NCI-H1930 (cell line): ENCODE results near the gene GTF2H4.

Source experiments
- DNase-seq, 2 experiments: peaks; one replicate each; lab custom pipeline; 2025; lab: John Stamatoyannopoulos, UW

GTF2H4 gene

DNA sequence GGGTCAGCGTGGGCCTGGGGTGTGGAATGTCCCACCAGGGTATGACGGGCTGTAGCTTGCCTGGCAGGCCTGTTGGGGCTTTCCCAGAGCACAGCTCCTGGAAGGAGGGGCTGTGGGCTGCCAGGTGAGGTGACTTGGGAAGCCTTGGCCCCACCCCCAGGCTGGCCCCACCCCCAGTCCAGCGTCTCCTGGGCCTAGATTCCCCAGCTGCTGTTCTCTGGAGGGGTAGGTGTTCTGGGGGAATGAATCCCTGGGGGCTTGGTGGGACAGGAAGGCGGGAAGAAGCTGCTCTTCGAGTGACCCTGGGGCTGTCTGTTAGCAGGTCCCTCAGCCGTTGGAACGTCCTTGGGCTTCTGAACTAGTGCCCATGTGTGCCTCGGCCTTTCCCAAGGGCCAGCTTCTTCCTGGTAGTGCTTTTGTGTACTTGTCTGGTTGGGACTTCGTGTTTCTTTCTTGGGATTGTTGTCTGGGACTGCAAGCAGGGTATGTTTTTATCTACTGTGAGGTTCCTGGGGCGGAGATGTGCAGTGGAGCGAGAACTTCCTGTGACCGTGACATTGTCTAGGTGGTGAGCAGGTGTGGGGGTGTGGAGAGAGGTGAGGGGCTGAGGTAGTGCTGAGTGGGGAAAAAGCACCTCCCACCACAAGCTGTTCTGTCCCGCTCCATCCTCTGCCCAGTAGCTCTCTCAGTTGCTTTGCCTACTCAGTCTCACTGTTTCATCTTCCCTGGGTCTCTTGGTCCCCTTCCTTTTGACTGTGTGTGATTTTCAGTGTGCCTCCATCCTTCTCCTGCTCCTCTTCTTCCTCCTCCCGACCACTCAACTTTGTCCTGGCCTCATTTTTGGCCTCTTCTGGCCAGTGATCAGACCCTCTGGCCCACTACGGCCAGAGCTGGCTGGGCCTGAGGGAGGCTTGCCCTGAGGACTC, 25.0 kb upstream of the GTF2H4 start:
- no peak for DNase-seq

DNA sequence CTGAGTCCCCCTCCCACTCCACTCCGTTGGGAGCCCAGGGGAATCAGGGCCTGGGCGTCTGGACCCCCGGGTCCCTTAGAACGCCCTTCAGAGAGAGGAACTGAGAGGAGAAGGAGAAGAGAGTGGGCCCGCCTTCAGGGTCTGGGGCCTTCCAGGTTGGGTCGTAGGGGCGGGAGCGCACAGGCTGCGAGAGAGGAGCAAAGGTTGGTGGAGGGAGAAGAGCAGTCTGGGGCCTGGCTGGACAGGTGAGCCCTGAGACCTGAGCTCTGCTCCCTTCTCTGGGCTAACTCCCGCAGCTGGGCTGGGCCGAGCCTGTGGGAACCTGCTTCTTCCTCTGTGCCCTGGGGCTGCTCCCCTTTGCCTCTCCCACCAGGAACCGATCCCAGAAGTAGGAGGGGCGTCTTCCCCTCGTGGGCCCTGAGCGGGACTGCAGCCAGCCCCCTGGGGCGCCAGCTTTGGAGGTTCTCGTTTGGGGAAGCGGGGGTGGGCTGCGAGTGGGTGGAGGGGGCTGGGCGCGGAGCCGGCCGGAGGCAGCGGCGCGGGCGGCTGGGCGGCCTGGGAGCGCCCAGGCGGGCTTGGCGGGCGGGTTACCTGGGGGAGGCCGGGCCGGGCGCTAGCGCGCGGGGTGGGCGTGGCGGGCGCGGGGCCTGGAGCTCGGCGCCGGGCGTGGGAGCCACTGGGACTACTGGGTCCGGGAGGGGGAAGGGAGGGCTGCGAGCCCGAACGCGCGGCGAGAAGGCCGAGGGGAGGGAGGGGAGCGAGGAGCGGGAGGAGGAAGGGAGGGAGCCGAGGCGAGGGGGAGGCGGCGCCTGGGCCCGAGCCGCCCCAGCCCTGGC, 24.1 kb upstream of the GTF2H4 start, which contains the start of gene DDR1:
DDR1 (plus strand) TSS at position 835 of the 836 bp plus-strand sequence. CDS start 4,211 bp downstream, outside the sequence.
- peak in 1 of 2 experiments; percentile 20 for DNase-seq

DNA sequence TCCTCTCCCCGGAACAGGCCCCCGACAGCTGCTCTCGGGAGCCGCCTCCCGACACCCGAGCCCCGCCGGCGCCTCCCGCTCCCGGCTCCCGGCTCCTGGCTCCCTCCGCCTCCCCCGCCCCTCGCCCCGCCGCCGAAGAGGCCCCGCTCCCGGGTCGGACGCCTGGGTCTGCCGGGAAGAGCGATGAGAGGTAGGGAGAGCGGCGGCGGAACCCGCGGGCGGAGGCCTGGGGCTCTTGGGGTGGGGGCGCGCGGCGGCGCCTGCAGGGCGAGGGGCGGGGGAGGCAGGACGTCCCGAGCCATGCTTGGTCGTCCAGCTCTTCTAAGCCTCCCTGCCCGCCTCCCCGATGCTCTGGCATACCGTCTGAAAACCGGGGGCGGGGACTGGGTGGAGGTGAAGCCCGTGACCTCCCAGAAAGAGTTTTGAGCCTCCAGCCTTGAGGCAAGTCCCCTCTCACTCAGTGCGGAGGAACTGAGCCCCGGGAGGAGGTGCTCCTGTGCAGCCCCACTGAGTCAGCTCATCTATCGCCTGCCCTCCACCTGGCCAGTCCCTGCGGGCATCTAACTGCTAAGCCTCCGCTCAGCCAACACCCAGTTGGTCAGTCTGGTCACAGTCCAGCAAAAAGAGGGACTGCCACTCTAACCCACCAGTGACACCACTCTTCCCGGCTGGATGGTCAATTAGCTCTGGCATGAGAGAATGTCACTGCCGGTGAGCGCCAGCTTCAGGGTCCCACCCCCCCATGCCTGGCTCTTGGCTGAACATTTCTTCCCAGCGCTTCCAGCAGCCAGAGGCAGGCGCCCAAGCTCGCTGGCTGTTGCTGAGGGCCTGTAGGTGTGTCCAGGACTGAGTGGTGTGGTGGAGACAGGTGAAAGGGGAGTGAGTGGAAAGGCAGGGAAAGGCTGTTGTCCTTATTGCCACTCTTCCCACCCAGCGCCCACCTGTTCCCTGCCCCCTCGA, 23.2 kb upstream of the GTF2H4 start:
- DNase-seq = peak in 1 of 2 experiments; percentile 33

DNA sequence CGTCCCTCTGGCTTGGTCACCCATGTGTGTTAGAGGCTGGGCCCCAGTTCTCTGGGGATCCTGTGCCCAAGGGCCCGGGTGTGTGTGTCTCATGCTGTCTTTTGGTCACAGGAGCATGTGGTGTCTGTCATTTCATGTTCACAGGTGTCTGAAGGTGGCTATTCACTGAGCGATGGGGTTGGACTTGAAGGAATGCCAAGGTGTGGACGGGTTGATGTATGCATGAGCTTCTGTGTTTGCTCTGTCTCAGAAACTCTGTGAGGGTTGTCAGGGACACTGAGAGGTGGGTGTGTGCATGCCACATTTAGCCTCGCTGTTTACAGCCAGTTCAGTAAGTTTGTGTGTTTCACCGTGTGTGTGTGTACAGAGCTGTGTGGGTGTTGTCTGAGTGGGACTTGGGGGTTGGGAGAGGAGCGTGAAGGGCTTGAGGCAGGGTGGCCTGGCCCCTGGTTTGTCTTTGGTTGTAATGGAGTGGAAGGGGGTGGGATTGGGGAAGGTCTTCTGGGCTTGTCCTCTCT, 22.5 kb upstream of the GTF2H4 start:
- DNase-seq = no peak

DNA sequence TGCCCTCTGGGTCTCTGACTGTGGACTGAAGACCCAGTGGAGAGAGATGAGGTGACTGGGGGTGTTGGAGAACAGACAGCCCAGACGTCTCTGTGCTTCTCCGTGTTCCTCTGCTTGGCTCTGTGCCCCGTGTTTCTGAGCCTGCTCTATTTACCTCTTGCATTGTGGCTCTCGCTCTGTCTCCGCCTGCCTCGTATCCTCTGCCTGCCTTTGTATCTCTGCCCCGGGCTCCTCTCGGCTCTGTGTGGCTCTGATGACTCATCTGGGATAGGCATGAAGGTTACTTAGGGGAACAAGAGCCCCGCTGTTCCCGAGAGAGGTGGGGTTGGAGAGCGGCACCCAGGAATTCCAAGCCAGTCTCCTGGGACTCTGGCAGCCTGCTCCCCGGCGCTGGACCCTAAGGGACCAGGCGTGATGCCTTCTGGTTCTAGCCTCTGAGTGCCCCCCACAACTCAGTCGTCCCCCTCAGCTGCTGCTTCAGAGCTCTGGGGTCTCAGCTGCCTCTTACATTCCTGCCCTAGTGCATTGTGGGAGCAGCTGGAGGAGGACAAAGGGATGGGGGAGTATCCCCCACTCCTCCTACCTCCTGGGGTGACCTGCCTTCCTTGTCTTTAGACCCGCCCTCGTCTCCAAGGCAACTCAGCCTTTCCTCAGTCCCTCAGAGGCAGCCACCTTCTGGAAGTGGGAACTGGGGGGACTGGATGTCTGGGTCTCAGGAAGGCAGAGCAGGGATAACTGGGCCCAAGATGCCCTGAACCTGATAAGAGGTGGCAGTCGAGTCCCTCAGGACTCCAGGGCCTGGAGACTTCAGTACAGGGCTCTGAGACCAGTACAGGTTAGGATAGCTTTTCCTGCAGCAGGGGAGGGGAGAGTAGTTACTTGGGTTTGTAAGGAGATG, 21.8 kb upstream of the GTF2H4 start:
- DNase-seq = no peak

DNA sequence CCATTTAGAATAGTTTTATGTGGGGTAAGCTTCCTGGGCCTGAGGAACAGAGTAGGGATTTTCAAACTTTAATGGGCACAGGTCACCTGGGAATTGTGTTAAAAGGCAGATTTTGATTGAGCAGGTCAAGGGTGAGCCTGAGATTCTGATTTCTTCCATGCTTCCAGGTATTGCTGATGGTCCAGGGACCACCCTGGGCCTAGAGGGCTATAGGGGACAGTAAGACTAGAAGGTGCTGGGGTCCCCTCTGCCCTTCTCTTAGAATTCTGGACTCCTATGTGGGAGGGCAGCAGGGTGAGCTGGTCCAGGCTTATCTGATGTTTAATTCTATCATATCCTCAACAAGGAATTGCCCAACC, 21.1 kb upstream of the GTF2H4 start:
- DNase-seq = no peak

DNA sequence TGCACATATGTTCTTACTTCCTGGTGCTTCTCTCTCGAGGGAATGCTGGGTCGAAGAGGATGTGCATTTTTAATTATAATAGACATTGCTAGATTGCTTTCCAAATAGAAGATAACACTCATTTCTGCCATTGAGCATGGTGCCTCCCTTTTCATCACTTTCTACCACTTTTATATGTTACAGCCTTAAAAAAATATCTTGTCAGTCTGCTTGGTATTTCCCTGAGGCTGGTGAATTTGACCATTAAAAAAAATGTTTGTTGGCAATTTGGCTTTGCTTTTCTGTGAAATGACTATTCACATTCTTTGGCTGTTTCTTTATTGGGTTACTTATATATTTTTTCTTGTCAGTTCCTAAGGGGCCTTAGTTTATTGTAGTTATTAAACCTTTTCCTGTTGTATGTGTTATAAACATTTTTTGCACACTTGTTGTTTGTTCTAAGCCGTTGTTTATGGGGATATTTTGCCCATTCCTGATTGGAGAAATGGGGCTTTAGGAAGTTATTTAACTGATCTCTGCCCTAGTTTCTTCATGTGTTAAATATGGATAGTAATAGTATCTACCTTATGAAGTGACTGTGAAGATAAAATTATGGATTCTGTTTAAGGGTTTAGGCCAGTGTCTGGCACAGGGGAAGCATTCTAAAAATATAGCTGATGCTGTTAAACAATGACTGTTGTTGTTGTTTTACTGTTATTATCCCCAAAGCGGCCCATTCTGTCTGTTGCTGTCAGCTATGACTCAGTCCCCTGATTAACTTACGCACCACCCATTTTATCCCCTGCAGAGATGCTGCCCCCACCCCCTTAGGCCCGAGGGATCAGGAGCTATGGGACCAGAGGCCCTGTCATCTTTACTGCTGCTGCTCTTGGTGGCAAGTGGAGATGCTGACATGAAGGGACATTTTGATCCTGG, 19.8 kb upstream of the GTF2H4 start:
- DNase-seq = no peak

DNA sequence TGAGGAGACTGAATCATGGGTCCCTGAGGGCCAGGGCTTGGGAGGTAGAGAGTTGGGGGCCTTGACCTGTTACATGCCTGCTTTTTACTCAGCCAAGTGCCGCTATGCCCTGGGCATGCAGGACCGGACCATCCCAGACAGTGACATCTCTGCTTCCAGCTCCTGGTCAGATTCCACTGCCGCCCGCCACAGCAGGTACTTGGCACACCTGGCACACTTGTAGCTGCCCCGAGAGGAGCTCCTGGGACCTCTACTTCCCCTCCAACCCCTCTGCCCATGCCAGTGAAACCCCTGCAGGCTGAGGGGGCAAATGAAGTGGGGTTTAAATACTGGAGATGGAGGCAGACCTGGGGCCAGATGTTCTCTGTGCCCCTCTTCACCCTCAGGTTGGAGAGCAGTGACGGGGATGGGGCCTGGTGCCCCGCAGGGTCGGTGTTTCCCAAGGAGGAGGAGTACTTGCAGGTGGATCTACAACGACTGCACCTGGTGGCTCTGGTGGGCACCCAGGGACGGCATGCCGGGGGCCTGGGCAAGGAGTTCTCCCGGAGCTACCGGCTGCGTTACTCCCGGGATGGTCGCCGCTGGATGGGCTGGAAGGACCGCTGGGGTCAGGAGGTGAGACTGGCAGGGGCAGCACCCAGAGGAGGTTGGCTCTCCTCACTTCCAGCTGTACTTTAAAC, 19.1 kb upstream of the GTF2H4 start:
- no peak for DNase-seq

DNA sequence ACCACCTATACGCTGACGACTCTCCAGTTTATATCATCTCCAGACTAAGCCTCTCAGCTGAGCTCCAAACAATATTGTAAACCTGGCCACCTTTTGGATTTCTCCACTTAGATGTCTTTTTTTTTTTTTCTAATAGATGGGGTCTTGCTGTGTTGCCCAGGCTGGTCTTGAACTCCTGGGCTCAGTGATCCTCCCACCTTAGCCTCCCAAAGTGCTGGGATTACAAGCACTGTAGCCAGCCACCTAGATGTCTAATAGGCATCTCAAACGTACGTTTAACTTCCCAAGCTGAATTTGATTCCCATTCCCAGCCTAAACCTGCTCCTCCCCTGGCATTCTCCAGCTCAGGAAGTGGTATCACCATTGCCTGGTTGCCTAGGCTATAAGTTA, 18.5 kb upstream of the GTF2H4 start:
- no peak for DNase-seq

DNA sequence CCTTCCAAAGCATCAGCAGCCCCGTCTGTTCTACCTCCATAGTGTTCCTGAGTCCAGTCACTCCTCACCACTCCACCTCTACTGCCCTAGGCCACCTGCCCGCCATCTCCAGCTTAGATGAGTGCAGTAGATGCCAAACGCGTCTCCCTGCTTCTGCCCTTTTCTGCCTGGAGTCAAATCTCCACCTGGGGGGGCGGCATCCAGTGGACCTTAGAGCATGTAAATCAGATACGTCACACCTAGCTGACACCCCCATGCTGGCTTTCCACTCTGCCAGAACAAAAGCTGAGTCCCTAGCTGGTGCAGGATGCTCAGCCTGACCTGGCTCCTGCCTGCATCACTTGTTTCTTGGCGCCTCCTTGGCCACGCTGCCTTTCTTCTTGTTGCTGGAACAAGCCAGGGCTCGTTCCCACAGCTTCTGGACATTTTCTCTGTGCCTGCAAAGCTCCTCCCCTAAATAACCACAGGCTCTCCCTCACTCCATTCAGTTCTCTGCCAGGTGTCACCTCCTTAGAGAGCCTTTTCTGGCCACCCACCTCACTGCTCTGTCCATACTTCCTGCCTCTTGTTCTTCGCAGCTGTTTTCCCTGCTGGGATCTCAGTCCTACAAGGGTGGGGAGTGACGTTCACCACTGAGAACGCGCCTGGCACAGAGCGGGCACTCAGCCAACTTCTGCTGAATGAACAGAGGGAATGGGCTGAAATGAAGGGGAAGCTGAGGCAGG, 17.9 kb upstream of the GTF2H4 start:
- no peak for DNase-seq

DNA sequence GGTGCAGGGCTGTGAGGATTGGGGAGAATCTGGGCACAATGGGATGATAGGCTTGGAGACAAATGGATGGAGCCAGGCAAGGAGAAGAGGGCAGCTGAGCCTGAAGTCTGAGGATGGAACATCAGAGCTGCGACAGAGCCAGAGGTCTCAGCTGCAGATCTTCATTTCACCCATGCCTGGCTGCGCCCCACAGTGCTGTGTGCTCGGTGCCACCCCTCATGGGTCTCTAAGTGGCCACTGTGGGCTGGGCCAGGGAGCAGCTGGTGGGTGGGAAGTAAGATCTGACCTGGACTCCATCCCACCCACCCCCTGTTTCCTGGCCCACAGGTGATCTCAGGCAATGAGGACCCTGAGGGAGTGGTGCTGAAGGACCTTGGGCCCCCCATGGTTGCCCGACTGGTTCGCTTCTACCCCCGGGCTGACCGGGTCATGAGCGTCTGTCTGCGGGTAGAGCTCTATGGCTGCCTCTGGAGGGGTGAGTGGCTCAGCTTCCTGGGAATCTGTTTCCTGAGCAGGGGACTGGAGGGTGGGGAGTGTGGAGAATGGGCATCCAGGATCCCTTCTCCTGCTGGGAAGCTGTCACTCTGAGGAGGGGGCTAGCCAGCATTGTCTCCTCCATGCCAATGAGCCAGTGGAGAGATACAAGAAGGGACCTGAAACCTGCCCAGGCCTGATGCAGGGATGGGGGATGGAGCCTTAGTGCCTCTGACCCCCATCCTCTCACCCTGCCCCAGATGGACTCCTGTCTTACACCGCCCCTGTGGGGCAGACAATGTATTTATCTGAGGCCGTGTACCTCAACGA, 17.2 kb upstream of the GTF2H4 start:
- no peak for DNase-seq

DNA sequence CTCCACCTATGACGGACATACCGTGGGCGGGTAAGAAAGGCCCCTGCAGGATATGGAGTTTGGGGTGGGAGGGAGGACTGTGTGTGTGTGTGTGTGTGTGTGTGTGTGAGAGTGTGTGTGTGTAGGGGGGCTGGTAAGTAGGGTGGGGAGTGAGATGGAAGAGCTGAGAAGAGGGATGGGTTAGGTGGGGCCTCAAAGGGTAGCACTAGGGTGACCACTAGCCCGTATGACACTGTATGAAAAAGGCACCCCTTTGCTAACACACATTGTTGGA, 16.6 kb upstream of the GTF2H4 start:
- no peak for DNase-seq

DNA sequence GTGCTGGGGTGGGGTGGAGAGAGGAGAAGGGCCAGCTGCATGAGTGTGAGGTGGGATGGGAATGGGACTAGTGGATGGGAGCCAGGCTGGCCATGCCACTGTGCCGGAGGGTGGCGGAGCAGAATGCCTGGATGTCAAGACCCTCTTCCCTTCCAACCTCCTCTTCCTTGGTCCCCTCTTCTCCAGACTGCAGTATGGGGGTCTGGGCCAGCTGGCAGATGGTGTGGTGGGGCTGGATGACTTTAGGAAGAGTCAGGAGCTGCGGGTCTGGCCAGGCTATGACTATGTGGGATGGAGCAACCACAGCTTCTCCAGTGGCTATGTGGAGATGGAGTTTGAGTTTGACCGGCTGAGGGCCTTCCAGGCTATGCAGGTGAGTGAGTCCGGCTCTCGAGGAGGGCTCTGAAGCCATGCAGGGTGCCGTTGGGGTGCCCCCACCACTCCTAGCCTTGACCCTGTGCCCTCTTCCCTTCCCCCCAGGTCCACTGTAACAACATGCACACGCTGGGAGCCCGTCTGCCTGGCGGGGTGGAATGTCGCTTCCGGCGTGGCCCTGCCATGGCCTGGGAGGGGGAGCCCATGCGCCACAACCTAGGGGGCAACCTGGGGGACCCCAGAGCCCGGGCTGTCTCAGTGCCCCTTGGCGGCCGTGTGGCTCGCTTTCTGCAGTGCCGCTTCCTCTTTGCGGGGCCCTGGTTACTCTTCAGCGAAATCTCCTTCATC, 16.0 kb upstream of the GTF2H4 start:
- DNase-seq = no peak

DNA sequence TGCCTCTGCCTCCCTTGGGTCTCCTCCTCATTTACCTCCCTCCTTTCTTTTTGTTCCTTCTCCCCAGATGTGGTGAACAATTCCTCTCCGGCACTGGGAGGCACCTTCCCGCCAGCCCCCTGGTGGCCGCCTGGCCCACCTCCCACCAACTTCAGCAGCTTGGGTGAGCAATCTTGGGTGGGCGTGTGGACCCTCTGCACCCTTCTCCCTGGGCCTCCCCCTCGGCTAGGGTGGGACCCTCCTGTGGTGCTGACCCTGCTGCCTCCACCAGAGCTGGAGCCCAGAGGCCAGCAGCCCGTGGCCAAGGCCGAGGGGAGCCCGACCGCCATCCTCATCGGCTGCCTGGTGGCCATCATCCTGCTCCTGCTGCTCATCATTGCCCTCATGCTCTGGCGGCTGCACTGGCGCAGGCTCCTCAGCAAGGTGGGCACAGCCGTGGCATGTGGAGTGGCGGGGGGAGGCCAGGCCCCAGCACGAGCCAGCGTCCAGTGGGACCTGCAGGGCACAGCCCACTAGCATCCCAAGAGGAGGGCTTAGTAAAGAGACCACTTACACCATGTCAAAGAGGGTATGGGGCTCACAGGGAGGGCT, 14.9 kb upstream of the GTF2H4 start:
- no peak for DNase-seq

DNA sequence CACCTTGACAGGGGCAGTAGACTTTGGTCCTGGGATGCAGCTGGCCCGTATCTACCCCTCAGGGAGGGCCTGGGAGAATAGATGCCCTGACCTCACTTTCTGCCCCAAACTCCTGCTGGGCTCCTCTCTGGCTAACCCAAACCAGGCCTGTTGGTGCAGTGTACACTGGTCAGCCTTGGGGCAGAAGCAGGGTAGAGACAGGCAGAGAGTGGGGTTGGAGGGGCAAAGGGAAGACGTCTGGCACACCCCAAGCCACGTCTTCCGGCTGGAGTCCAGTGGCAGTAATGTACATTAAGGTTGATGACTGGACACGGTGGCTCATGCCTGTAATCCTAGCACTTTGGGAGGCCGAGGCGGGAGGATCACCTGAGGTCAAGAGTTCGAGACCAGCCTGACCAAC, 14.3 kb upstream of the GTF2H4 start:
- DNase-seq = no peak

DNA sequence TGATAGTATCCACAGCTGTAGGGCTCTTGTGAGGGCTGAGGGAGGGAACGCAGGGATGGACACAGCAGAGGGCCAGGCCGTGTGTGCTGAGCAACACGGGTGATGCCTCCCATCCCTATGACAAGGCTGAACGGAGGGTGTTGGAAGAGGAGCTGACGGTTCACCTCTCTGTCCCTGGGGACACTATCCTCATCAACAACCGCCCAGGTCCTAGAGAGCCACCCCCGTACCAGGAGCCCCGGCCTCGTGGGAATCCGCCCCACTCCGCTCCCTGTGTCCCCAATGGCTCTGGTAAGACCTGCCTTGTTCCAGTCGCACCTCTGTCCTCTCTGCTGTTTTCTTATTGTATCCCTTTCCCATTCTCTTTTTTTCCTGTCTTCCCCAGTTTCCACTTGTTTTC, 13.6 kb upstream of the GTF2H4 start:
- no peak for DNase-seq

DNA sequence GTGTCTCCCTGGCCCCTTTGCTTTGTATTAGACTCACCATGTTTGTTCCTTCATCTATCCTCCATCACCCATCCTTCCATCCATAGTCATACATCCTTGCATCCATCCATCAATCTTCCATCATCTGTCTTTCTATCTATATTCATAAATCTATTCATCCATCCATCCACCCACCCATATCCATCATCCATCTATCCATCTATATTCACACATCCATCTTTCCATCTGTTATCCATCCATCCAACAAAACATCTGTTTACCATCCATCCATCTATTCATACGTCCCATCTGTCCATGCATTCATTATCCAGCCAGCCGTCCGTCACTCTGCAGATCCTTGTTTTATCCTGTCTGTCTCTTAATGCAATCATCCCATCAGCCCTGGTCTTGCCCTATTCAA, 13.1 kb upstream of the GTF2H4 start:
- DNase-seq = no peak
